PC-9 (cell line): ENCODE results near the gene E2F2.

Experiments
- CTCF ChIP-seq: fragments of 200-600 bp; sonication (generic); conservative IDR thresholded peaks from 2 replicates; pipeline ENCODE4 v1.6.1; 2017; ENCODE audit warnings: mixed run types, antibody characterized with exemption, mild to moderate bottlenecking, moderate library complexity
- EZH2 ChIP-seq: fragments of 200-600 bp; sonication (generic); IDR thresholded peaks from 2 replicates; pipeline ENCODE4 v1.8.0; 2017; ENCODE audit warnings: antibody characterized with exemption, low read depth

GRCh38 chr1:23537296-23537973, 6.4 kb upstream of the E2F2 start:
- TF ChIP-seq CTCF (no peak), EZH2 (no peak)
